Coronary artery (tissue), 2 donors: ENCODE data around the gene NKPD1.
A peak's percentile ranks its signal among the peaks of the same experiment; 100 is the strongest.

ENCODE experiments used
- DNase-seq: peaks from one replicate; pipeline ENCODE4 v3.0.0-alpha.2; 2017; ENCODE audit warnings: low spot score
- H3K27ac ChIP-seq, 2 donors: fragments of 200-600 bp; sonication (generic); one replicate each; pipeline ENCODE4 v1.5.1; 2016 to 2019
- H3K4me3 ChIP-seq: fragments of 200-600 bp; sonication (generic); 2 replicates; pipeline ENCODE4 v1.5.1; 2016; ENCODE audit warnings: mild to moderate bottlenecking, moderate library complexity
- TF ChIP-seq, protein P1 (sequence below): fragments of 200-600 bp; sonication (generic); IDR thresholded peaks from one replicate; pipeline ENCODE4 v1.5.1; 2019; ENCODE audit warnings: antibody characterized with exemption

Gene NKPD1

DNA sequence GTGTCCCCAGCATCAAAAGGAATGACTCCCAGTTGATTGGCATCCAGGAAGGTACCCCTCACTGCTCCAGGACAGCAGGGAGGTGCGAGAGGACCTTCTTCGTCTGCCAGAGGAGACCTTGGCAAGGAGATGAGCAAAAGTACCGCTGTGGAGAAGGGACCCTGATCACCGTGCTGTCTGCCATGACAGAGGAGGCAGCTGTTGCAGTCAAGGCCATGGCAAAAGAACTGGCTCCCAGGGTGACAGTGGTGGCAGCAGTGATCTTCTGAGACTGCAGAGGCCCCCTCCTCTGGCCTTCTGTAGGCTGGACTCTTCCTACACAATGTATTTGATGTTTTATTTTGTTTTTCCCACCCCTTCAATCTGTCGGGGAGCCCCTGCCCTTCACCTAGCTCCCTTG is 32.0 kb downstream of the NKPD1 start:
- H3K4me3 ChIP-seq, result no peak overlapping the region
- H3K27ac ChIP-seq, result no peak overlapping the region
- TF ChIP-seq, protein P1, sequence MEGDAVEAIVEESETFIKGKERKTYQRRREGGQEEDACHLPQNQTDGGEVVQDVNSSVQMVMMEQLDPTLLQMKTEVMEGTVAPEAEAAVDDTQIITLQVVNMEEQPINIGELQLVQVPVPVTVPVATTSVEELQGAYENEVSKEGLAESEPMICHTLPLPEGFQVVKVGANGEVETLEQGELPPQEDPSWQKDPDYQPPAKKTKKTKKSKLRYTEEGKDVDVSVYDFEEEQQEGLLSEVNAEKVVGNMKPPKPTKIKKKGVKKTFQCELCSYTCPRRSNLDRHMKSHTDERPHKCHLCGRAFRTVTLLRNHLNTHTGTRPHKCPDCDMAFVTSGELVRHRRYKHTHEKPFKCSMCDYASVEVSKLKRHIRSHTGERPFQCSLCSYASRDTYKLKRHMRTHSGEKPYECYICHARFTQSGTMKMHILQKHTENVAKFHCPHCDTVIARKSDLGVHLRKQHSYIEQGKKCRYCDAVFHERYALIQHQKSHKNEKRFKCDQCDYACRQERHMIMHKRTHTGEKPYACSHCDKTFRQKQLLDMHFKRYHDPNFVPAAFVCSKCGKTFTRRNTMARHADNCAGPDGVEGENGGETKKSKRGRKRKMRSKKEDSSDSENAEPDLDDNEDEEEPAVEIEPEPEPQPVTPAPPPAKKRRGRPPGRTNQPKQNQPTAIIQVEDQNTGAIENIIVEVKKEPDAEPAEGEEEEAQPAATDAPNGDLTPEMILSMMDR, result no peak
- no peak for DNase-seq

DNA sequence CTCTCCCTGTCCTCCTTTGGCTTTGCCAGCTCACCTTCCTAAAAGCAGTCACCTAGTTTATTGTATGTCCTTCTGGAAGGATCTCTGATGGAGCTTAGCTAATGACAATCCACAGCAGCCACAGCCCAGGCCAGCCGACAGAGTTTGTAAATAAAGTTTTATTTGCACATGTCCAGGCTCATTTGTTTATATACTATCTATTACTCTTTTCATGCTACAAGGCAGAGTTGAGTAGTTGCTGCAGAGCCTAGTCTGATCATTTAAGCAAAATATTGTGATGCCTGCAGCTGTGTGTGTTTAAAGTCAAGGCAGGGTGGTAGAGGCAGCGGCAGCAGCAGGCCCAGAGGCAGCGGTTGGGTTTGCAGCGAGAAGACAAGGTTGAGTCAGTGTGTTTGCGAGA is 32.6 kb downstream of the NKPD1 start:
- DNase-seq, result no peak
- TF ChIP-seq, protein P1, result no peak
- no peak overlapping the region for H3K27ac ChIP-seq
- H3K4me3 ChIP-seq, result no peak overlapping the region

DNA sequence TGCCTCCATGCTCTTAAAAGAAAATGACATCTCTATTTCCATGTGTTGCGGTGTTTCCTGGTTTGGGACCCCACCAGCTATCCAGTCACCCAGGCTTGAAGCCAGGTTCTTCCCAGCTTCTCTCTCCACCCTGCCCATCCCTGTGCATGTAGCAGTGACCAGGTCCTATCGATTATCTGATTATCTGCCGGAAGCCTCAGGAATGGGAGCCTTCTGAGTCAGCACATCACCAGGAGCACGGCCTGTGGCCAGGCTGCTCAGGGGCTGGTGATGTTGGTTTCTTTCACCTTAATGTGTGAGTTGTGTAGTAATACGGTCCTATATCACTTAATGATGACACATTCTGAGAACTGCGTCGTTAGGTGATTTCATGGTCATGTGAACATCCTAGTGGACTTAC is 34.1 kb downstream of the NKPD1 start:
- Histone ChIP-seq H3K27ac (no peak overlapping the region), H3K4me3 (no peak overlapping the region)
- TF ChIP-seq, protein P1, result no peak
- no peak for DNase-seq

DNA sequence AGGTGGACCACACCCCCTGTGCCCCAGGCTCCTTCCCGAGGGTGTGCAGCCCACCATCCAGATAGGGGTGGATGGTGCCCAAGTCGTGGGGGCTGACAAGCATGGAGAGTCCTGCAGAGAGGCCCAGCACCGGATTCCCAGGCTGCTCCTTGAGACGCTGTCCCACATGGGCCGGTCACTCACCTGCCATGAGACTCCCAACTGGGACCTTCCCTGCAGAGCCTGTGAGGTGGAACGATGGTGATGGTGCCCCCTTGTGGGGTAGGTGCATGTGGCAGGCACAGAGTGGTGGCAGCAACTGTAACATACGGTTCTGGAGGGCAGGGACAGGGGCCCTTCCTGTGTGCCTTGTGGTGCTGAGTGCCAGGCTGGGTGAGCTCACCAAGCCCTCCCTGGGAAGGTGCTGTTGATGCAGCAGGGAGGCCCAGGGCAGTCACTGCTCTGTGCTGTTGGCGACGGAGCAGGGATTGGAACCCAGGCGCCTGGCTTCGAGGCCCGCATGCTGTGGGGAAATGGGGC is 34.7 kb downstream of the NKPD1 start:
- Histone ChIP-seq H3K4me3 (no peak overlapping the region), H3K27ac (no peak overlapping the region)
- DNase-seq, result no peak
- TF ChIP-seq, protein P1, result peak; percentile 21

DNA sequence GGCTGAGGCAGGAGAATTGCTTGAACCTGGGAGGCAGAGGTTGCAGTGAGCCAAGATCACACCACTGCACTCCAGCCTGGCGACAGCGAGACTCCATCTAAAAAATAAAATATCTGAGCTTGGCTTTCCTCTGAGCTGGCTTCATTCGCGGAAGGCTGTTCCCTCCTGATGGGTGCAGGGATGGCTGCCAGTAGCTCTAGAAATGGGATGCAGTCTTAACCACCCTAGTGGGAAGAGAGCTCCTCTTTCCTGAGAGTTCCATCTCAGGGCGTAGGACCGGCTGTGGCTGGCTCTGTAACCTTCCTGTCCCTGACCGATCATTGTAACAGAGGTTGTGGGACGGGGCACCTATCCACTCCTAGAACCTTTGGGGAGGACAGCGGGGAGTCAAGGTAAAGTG is 35.4 kb downstream of the NKPD1 start:
- TF ChIP-seq, protein P1, result no peak
- Histone ChIP-seq H3K4me3 (no peak overlapping the region), H3K27ac (no peak overlapping the region)
- DNase-seq, result no peak

DNA sequence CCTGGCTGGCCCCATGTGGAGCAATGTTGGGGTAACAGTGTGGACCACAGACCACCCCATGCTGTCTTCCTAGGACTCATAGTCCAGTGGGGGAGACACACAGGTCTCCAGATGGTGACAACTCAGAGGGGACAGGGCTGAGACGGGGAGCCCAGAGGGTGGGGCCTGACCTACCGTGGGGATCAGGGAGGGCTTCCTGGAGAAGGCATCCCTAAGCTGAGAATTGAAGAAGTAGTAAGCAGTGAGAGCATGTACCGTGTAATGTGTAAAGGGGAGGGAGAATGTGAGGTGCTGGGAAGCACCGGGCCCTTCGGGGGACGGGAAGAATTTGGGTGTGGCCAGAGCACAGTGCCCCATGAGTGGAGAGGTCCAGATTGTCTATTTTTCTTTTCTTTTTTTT is 36.8 kb downstream of the NKPD1 start:
- H3K27ac ChIP-seq, result no peak overlapping the region
- DNase-seq, result no peak
- no peak overlapping the region for H3K4me3 ChIP-seq
- TF ChIP-seq, protein P1, result no peak

DNA sequence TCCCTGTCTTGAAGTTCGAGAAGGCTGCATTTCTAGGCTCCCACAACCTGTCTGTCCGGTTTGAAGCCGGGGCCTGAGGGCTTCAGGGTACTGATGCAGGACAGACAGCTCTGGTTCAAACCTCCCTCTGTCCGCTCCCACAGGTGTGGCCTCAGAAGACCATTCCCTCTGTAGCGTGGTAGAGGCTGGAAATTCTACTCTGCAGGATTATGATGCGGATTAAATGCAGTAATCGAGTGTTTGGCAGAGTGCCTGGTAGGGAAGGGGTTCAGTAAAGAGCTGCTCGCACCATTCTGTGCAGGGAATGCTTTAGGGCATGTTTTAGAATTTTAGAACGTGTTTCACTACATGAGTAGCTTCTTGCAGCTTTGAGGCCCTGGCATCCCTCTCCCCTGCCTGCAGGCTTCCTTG is 37.3 kb downstream of the NKPD1 start:
- no peak for DNase-seq
- Histone ChIP-seq H3K27ac (no peak overlapping the region), H3K4me3 (no peak overlapping the region)
- TF ChIP-seq, protein P1, result no peak
